GM19035 (cell line): ENCODE data around the gene ASTN1.

Experiments used
- ATAC-seq: cut with Tn5 transposase; IDR thresholded peaks from one replicate; pipeline ENCODE4 v1.9.1; 2021; ENCODE audit not compliant: unreplicated experiment

ASTN1 gene

DNA sequence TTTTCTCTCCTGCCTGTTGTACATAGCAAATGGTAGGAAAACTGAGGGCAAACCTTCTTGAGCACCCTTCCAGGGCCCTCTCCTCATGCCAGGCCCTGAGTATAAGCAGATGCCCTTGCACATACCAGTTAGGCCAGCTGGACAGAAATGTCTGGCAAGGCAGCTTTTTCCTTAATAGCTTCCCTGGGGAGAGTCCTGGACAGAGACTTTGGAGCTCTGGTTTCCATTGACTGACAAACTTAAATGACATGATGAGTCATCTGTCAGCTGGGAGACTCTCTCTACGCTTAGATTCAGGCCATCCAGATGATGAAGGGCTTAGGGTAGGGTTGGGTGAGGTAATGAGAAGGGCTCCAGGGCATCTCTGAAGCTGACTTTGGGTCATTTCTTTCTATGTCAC is 317.5 kb downstream of the ASTN1 start:
- ATAC-seq, result no peak

DNA sequence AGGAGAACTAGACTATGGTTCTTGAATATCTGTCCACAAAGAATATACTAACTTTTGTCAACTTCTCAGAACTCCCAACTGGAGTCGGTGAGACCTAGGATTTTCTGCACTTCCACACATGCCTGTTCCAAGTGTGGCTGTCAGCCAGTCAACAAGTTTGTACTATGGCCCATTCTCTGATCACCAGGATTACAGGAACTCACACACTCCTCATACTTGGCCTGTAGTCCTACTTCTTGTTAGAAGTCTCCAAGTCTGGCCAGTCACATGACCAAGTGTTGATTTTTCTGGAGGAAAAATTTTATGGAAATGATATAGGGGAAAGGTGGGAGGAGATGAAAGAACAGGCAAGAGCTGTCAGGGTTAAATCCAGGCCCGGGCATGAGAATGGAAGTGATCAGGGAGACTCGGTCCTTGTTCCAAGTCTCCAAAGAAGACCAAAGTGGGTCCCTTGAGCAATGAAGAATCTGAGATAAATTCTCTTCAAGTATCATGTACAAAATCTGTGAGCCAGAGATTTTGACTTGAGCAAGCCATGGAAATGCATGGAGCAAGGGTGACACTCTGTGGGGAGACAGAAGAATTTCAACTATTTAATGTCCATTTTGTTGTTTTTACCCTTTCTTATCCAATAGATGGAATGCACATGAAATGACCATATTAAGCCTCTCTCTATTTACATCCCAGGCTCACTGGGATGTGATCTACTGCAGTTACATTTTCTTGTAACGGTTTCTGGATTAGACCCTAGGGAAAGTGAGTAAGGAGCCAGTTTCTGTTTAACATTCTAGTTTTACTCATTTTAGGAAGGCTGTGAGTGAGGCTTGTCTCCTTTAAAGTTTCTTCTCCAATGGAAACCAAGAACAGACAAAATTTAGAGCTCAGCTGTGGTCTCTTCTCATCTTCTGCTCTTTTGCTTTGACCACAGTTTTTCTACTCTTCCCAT is 320.9 kb downstream of the ASTN1 start:
- ATAC-seq, result no peak

DNA sequence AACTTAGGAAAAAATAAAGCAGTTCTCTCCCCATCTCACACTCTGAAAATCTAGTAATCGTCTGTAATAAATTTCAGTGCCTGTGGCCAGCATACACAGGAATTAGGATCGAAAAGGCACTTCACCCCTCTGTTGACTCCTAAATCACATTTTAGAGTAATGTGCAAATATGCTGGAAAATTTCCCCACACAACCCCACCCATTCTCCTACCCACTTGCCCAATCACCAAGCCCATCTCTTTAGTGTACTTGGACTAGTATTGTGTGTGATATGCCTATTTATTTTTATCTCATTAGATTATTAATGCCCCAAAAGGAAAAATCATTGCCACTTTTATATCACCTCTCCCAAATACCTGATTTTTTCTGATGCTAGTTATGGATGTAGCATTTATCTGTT is 323.3 kb downstream of the ASTN1 start:
- ATAC-seq, result no peak

DNA sequence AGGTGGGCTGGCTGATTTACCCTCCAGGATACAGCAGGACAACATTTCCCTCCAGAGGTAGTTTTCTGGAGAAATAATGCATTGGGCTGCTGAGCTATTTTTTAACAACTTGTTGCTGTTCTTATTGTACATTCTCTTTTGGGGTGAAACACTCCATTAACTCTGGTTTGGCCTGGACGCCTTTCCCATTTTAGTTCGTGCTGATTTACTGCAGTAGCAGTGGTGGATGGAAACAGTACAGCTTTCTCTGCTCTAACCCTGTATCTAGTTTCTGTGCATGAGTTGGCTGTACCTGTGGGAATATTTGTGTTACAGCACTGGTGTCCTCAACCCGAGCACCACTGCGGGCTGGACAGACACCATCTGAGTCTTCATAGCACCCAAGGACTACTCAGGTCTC is 325.3 kb downstream of the ASTN1 start:
- ATAC-seq, result no peak

DNA sequence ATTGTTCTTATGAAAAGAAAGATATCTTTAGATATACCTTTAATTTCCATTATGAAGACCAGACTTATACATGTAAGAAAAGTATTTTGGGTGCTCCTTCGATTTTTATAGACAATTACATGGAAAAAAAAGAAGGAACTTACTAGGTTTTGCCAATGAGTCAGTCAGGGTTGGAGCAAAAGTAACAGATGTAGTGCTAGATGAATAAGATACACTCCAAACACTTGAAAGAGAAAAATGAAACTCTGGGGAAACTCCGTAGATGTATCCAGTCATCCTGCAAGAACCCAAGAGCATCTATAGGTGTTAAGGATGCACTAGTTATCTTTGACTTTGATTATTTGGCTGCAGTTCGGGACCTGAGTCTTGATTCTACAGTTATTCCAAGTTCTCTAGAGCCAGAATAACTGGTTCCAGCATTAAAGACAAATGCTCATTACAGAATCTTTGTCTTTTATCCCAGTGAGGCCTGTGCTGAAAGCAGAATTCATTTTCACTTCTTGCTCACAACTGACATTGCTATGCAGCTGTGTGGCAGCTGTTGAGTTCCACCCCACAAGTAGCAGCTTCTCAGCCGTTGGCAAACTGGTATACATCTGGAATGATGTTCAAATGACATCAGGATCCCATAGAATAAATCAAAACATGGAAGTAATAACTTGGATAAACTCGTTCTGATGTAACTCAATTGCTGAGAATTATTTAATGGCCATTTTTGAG is 326.1 kb downstream of the ASTN1 start:
- ATAC-seq, result no peak

DNA sequence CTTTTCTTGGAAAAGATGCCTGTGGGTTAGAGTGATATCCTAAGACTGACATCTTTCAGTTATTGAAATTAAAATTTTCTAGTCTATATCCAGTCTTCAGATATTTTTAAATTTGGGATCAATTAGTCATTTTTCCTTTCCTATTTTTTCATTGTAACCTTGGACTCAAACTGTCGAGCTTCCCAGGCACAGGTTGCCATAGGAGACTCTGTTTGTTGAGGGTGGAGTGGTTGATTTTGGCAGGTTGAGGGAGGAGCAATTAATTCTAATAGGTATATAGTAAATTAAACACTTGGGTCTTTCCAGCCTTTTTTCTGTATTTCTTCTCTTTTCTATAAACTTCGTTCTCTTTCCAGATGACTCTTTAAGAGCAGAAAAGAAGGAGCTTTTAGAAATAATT is 326.8 kb downstream of the ASTN1 start:
- no peak for ATAC-seq

DNA sequence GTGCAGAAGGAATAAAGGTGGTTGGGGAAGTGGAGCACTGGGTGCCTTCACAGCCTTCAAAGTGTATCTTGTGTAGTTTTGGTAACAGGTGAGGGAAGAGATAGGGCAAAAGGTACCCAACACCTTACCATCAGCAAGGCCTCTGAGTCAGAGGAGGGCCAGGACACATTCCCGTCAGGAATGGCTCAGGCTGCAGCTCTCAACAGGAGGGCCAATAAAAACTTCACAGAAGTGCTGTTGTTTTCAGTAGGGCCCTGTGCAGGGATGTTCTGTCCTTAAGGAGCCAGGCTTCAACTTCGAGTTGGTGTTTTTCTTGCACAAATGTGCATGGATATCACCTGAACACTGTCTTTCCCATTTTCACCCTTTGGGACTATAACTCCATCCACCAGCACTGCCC is 333.4 kb downstream of the ASTN1 start:
- ATAC-seq, result no peak

DNA sequence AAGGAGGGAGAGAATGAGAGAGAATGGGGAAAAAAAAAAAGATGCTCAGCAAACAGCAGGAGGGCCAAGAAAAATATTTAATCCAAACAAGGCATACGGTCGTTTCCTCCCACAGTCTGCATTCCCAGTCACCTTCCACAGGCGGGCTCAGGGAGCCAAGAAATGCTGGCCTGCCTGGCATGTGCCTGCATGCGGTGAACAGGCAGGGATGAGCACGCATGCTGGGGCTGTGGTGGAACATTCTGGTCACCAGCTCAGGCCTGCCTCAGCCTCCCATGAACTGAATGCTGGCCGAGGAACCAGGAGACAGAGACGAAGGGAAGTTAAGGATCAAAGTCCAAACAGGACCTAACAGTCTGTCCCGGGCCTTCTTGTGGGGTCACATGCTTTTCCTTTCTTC is 335.3 kb downstream of the ASTN1 start:
- no peak for ATAC-seq

DNA sequence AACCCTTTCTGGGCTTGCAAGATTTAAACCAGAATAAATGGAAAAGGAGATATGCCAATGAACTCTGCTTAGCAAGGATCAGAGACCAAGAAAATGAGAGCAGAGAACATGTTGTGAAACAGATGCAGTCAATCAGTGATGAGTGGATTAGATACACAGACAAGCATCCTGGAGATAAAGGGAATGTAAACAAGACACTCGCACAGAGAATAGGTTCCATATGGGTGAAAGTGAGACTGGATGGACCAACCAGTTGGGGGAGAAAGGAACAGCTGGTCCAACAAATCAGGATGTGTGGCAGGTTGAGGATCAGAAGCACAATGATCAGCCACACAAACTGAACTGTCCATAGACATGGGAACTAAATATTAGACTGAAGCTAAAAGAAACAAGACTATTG is 338.2 kb downstream of the ASTN1 start:
- ATAC-seq, result no peak

DNA sequence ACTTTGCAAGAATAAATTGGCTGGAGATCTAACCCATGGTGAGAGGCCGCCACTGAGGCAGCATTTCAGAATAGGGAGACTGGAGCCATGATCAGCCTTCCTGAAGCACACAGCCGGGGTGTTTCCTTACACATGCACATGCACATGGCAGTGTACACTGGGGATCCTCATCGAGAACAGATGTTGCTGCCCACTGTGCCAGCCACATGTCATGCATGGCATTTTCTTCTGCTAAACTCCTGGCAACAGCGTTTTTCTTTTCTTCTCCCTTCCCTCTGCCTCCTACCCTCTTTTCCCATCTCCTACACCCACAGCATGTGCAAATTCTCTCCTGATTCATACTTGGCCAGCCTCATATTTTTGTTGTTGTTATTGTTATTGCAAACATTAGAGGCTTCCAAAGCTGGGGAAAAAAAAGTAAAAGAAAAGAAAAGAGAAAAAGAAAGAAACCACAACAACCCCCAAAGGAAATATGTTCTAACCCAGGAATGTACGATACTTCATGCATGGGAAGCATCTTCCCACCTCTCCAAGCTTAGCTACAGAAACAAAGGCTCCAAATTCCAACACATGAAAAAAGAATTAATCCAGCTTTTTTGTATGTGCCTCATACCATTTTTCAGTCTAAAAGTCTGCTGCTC is 344.0 kb downstream of the ASTN1 start:
- no peak for ATAC-seq

DNA sequence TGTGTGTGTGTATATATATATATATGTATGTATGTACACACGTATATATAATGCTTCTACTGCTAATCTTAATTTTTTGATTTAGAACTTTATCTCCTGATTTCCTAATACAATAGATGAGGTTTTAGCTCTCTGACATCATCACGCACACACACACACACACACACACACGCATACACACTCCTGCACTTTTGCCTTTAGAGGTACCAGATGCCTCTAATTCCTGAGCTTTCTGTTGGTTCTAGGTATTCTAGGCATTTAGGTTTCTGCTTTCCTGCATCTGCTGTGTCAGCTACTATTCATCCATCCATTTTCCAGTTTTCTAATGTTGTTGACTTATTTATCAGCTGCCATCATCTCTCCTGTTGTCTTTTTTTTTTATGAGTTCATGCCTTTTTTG is 348.3 kb downstream of the ASTN1 start:
- ATAC-seq, result no peak

DNA sequence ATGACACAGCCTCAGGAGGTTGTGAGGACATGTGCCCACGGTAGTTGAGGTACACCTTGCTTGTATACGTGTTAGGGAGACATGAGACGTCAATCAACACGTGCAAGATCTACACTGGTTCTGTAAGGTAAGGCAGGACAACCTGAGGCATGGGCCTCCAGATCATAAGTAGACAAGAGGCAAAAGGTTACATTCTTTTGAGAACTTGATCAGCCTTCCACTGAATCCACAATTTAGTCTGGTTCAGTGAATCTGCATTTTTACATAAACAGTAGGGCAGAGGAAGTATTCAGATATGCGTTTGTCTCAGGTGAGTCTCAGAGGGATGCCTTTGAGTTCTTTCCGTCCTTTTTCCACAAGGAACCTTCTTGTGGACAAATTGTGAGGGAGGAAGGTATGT is 348.9 kb downstream of the ASTN1 start:
- ATAC-seq, result no peak

DNA sequence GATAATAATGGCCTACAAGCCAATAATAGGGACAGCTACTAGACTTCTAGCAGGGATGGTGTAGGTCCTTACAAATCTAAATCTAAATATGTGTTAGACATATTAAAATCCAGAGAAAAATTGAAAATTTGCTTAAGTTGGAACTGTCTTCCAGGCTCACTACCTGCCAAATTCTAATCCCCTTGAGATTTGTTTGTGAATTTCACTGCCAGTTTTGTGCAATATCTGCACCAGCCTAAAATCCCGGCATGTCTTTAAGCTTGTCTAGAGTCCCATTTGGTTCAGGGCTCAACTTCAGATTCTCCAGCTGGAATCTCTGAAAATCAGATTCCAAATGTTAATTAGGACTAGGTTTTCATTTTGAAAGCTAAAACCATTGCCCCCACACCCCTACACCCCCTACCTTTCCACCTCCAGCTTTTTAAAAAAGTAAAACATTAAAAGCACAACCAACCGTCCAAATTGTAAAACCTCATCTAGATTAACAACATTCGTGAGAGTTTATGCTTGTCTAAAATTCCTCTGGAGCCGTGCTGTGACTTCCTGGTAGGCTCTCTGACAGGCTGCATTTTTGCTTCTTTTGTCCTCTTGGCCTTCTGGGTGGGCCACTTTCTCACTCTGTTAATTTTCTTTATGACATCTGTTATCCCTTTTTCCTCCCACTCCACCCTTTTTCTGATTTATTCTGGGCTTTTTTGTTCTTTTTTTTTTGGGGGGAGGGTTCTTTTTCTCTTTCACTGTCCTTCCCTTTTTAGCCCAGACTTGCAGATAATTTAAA is 352.8 kb downstream of the ASTN1 start:
- ATAC-seq, result no peak

DNA sequence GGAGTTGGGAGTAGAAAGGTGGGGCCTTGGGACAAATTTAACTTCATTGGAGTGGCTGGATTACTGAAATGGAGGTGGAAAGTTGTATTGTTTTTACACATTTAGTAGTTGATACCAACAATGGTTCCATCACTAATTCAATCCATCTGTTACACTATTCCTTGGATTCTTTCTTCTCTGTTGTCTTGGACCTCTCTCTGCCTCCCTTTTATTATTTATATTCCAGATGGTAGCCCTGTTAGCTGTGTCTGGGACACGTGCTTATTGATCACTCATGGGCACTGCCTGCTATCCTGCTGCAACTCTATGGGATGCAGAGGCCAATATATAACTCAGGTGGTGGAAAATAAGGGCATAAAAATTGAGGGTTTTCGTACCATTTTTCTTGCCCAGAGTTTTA is 355.2 kb downstream of the ASTN1 start:
- no peak for ATAC-seq
